Left colon (tissue), 2 donors: ENCODE measurements around the gene GFRA3. TPM values are rescaled to one million over a fixed set of nuclear protein-coding genes. Genes with fewer than 3 reads are reported as not detected.
"Not testable (repeated sequence)": the region's sequence is repeated elsewhere in the genome, so short reads cannot be mapped to it uniquely, and the experiment has no call there.

Source experiments
- ATAC-seq: fragments of 200-7000 bp; cut with Tn5 transposase; one replicate; pipeline ENCODE4 v1.9.1; 2020; ENCODE audit warnings: mild to moderate bottlenecking, moderate library complexity
- DNase-seq, 2 donors: peaks; one replicate each; pipeline ENCODE4 v3.0.0-alpha.2; 2020
- intact Hi-C, 2 donors: fragments of 100-400 bp; cut with DNase I in 1 of 2; cut with micrococcal nuclease in 1 of 2; formaldehyde crosslinking; loops; one replicate each; pipeline versions ENCODE4 v1.11.2 to v1.14.0; 2022; cut with DNase I, micrococcal nuclease
- long read RNA-seq: library from polyadenylated mRNA; unstranded; transcript quantifications from one replicate; pipeline ENCODE4 v2.0.0, GENCODE V29; 2021
- total RNA-seq, 2 donors: library from RNA; stranded (reverse); fragmentation: NEBNext Ultra II Directional; extraction: Animal tissue kit (Norgen Biotek cat#: 25700); gene quantifications; one replicate each; pipeline ENCODE4 v1.2.1, GENCODE V29; 2021
- donor health status: DM: no; HTN: no; CAD: no.
- donor health status: DM: yes; HTN: yes; CAD: no.

Gene GFRA3
- 1 to 10 TPM in 1 of 2 donors, under 1 TPM in 1; 0.82 to 1.3 TPM for total RNA-seq
- long read RNA-seq, partial matches to known transcripts: 1 of 2 reads
- long read RNA-seq, other reads (novel, unspliced or antisense): 0 of 2 reads

GRCh38 chr5:138274189-138274853 is at the start of gene GFRA3:
Gene GFRA3 (minus strand): TSS chr5:138274621. CDS start chr5:138274424, 197 bp downstream.
- DNase-seq: peak in 1 of 2 donors; percentile 3
- intact Hi-C loops: no loop called here
- no peak for ATAC-seq

GRCh38 chr5:138318211-138318610 is 43.8 kb upstream of the GFRA3 start:
- DNase-seq, intact Hi-C loops, ATAC-seq: not testable (repeated sequence)

DNA sequence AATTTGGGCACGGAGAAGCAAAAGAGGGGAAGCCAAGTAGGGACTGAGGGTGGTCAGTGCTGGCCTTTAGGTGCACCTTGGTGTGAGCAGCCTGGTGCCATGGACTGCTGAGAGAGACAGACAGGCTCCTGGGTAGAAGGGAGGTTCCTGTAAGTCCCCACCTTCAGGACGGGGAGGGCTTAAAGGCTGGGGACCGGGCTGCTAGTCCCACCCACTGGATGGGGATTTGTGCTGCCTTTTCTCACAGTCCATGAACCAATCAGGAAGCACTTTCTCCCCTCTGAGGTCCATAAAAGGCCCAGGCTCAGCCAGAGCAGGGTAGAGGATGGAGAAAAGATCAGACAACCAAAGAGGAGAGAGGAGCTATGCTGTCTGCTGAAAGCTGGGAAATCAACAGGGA is 41.9 kb upstream of the GFRA3 start:
- intact Hi-C loops: no loop called here
- ATAC-seq (no peak), DNase-seq (no peak)

- ATAC-seq: no peak
- no peak for DNase-seq
- intact Hi-C loops: no loop called here
Observed at GRCh38 chr5:138315751-138316278, 41.4 kb upstream of the GFRA3 start.

GRCh38 chr5:138305797-138306196 is 31.4 kb upstream of the GFRA3 start:
- no peak for DNase-seq
- intact Hi-C loops: no loop called here
- no peak for ATAC-seq

DNA sequence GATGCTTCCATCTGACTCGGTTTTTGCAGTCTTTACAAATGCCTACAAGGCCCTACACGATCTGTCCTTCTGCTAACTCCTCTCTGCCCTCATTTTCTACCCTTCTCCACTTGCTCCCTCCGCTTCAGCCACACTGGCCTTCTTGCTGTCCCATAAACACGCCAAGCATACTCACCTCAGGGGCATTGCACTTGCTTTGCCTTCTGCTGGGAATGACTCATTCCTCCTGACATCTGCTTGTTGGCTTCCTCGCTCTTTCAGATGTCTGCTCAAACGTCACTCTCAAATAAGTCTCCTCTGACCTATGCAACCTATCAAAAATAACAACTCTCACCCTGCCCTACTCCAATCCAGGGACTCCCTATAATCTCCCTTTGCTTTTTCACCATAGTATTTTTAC is 29.0 kb upstream of the GFRA3 start:
- intact Hi-C loops: no loop called here
- no peak for DNase-seq
- ATAC-seq: no peak

DNA sequence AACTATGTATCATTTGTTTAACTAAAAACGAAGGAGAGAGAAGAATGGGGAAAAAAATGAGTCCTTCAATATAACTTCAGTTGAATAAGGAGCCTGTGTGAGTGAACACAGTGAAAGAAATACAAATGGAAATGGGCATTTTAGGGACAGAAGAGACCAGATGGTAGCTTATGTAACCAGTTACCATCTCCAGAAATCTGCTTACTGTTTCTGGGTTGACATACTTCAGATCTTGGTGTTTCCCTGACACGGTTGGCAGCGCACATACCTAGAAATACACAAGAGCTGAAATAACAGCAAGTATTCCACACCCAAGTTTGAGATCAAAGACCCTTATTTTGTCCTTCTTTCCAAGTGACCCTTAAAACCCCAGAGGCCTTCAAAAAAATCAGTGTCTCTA is 14.9 kb upstream of the GFRA3 start:
- no peak for DNase-seq
- intact Hi-C loops: loop anchor here in 1 of 2 donors (10.0 kb wide), 1 partner anchor 64 kb away; no protein-coding TSS in a partner anchor
- ATAC-seq: no peak

GRCh38 chr5:138287246-138287645 is 12.8 kb upstream of the GFRA3 start:
- ATAC-seq (no peak), DNase-seq (no peak)
- intact Hi-C loops: loop anchor here in 1 of 2 donors (10.0 kb wide), 1 partner anchor 62 kb away; no protein-coding TSS in a partner anchor

GRCh38 chr5:138282920-138283742 is 8.7 kb upstream of the GFRA3 start:
- peak; percentile 85 for ATAC-seq
- intact Hi-C loops: loop anchor here in 1 of 2 donors (10.0 kb wide), 1 partner anchor 58 kb away; no protein-coding TSS in a partner anchor
- peak in 1 of 2 donors; percentile 16 for DNase-seq

DNA sequence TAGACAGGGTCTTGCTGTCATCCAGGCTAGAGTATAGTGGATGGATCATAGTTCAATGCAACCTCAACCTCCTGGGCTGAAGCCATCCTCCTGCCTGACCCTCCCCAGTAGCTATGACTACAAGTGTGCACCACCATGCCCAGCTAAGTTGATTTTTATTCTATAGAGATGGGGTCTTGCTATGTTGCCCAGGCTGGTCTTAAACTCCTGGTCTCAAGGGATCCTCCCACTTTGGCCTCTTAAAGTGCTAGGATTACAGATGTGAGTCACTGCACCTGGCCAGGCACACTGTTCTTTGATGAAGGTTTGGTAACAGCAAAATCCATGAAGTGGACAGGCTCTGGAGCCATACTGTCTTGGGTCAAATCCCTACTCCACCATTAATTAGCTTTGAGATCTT is 6.5 kb upstream of the GFRA3 start:
- DNase-seq (no peak), ATAC-seq (no peak)
- intact Hi-C loops: loop anchor here in 1 of 2 donors (10.0 kb wide), 1 partner anchor 56 kb away; no protein-coding TSS in a partner anchor

DNA sequence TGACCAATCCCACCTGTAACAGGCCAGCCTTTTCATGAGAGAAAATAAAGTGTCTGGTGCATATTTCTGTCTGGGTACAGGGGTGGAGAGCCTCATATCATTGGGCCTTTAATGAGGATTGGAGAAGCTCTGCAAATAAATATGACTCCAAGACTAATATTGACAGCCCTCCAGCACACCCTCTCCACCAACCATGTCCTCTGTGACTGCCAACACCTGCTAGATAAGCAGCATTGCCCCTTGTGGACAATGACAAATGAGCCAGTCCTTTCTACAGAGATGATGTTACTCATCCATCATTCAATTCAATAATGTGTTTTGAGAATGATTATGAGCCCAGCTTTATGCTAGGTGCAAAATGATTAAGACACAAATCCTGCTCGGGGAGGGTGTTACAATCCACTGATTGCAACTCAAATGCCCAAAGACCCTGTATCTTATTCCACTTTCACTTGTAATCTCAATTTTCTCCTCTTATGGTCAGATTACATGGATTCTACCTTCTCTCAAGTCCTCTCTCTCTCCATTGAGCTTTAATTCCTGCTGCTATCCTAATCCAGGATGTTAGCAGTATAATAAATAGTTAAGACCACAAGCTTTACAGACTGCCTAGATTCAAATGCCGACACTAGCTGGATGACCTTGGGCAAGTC is 2.1 kb upstream of the GFRA3 start:
- intact Hi-C loops: no loop called here
- DNase-seq (no peak), ATAC-seq (no peak)

GRCh38 chr5:138275895-138276294 is 1.5 kb upstream of the GFRA3 start:
- DNase-seq (no peak), ATAC-seq (no peak)
- intact Hi-C loops: no loop called here

DNA sequence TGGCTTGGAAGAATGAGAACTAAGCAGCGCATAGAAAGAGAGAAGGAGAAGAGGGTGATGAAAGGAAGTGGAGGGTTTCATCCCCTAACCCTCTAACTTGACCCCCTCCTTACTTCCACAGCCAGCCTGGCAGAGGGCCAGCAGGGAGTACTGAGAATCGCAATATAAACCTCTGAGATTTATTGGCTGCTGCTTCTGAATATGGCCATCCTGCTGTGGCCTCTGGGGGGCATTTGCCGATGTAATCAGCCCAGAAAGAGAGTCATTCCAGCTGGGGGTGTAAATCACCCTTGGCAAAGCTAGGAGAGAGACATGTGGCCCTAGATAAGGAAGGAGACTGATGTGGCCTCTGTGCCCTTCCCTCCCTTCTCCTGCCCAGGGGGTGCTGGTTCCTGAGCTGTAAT is 960 bp upstream of the GFRA3 start:
- ATAC-seq: no peak
- DNase-seq: peak in 1 of 2 donors; percentile 7
- intact Hi-C loops: no loop called here

DNA sequence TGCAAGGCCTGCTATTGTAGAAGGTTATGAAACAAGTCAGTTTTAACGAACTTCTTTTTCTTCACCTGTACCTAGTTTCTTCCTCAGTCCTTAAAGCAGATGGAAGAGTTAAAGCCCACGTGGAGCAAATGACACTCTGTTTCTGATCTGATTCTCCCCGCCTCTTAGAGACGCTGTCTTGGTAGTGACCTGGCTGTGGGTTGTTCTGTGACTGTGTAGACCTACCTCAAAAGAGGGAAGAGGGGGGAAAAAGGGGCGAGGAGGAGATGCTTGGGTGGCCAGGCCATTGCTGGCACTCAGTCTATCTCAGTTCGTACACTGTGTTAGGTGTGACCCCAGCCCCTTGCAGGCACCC is 610 bp downstream of the GFRA3 start:
- intact Hi-C loops: no loop called here
- no peak for ATAC-seq

DNA sequence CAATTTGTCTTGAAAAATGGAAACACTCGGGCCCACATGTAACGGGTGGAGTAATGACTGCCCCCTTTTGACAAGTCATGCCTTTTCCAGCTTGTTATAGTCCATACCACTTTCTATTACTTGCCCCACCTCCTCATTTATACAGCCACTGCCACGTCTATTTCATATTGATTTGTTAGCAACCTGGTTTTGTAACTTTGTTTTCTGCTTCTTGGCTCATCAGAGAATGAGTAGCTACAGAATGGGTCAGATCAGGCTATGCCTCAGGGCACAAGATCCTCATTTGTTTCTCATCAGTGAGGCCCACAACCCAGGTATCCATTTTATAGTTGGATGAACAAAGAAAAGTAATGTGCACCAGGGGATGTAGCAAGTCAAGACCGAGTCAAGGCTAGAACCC is 1.7 kb downstream of the GFRA3 start:
- ATAC-seq: no peak
- no peak for DNase-seq
- intact Hi-C loops: no loop called here

More for the DNA sequence above, 610 bp downstream of the GFRA3 start:
- DNase-seq: no peak

GRCh38 chr5:138271281-138271680 is 3.1 kb downstream of the GFRA3 start:
- DNase-seq (no peak), ATAC-seq (no peak)
- intact Hi-C loops: no loop called here

GRCh38 chr5:138264183-138264582 is 10.2 kb downstream of the GFRA3 start:
- intact Hi-C loops: no loop called here
- ATAC-seq (no peak), DNase-seq (no peak)

DNA sequence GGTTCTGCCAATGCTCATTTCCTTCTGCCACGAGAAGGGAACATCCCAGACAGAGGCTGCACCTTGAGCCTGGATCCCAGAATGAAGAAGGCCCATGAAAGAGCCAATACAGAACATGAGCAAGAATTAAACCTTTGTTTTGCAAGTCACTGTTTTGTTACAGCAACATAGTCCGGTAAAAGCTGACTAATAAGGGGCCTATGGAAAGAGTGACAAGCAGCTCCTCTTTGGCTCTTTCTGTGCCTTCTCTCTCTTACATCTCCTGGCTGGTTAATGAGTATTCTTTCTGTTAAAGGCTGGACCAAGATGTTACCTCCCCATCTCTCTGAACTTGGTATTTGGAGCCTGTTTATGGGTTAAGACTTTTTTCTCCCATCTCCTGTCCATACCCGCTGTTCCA is 10.8 kb downstream of the GFRA3 start:
- intact Hi-C loops: no loop called here
- no peak for ATAC-seq
- DNase-seq: no peak

DNA sequence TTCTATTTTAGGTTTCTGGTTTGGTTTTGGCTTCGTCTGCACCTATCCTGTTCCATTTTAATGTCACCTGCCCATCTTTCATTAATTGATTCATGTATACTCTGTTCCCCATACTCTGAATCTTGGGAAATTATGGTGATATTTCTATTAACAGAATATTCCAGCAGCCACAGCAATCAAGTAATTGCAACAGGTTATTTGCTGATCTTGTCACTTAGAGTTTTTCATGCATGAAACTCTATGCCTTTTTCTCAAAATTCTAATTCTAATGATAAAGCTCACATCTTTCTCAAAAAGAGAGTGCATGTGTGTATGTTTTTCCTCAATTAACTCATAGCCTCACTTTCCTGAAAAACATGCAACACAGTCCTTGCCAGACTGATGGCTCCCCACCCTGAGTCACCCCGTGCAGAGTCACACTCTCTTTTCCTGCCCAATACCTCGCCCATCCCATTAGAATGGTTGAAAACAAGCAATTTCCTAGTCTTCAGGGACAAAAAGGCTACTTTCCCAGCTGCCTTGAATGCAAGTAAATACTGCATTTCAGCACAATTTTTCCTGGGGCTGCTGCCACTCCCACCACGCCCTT is 15.6 kb downstream of the GFRA3 start:
- intact Hi-C loops: no loop called here
- DNase-seq (no peak), ATAC-seq (no peak)
